Activated T-helper 1 cell treated with Interleukin-2 at 50 U/mL for 16 hours (primary cell): ENCODE measurements around the gene FUT7.

Experiments used
- DNase-seq: peaks from one replicate; pipeline ENCODE4 v3.0.0-alpha.2; 2020; ENCODE audit warnings: low read depth

Gene FUT7

GRCh38 chr9:137031904-137032640 lies at the start of gene FUT7:
FUT7 (minus strand) TSS chr9:137032088; CDS start chr9:137031991, 97 bp downstream.
- no peak for DNase-seq

GRCh38 chr9:137080260-137081122 lies 48.6 kb upstream of the FUT7 start:
- DNase-seq, result no peak

- no peak for DNase-seq
These were observed 47.5 kb upstream of the FUT7 start for GRCh38 chr9:137079401-137079787.

- no peak for DNase-seq
These were observed 47.0 kb upstream of the FUT7 start for GRCh38 chr9:137078701-137079400.

- no peak for DNase-seq
These were observed 46.1 kb upstream of the FUT7 start for GRCh38 chr9:137077758-137078693.

- DNase-seq, result peak; percentile 19
These were observed 45.3 kb upstream of the FUT7 start, which contains the start of gene UAP1L1 for GRCh38 chr9:137077010-137077747. UAP1L1 (plus strand) TSS chr9:137077517; CDS start chr9:137077533, 16 bp downstream.

- no peak for DNase-seq
These were observed 44.7 kb upstream of the FUT7 start for GRCh38 chr9:137076636-137077009.

- no peak for DNase-seq
These were observed 43.4 kb upstream of the FUT7 start for GRCh38 chr9:137075275-137075775.

- DNase-seq, result no peak
These were observed 42.9 kb upstream of the FUT7 start for GRCh38 chr9:137074657-137075274.

- DNase-seq, result no peak
These were observed 42.1 kb upstream of the FUT7 start for GRCh38 chr9:137073992-137074399.

GRCh38 chr9:137071282-137071681 lies 39.4 kb upstream of the FUT7 start:
- no peak for DNase-seq

- DNase-seq, result no peak
These were observed 39.0 kb upstream of the FUT7 start for GRCh38 chr9:137070906-137071275.

GRCh38 chr9:137070201-137070905 lies 38.5 kb upstream of the FUT7 start, which contains the start of gene SAPCD2:
SAPCD2 (minus strand) TSS chr9:137070557; CDS start chr9:137070460, 97 bp downstream.
- DNase-seq, result peak; percentile 74

GRCh38 chr9:137069508-137070091 lies 37.7 kb upstream of the FUT7 start:
- DNase-seq, result no peak

GRCh38 chr9:137068539-137069507 lies 36.9 kb upstream of the FUT7 start:
- DNase-seq, result no peak

GRCh38 chr9:137067860-137068538 lies 36.1 kb upstream of the FUT7 start:
- peak; percentile 71 for DNase-seq
